ENCODE data around the gene MROH2A.
"Not testable (repeated sequence)": the region's sequence is repeated elsewhere in the genome, so short reads cannot be mapped to it uniquely, and the experiment has no call there.

The MROH2A gene

GRCh38 chr2:233778030-233778429, at the start of gene MROH2A:
Gene MROH2A (plus strand): TSS chr2:233778330. CDS start chr2:233779359, 1,029 bp downstream.
- FAIRE-seq, result no peak
- DNase-seq (ENCODE audit: insufficient read length, low spot score), result no peak

- FAIRE-seq (no peak), DNase-seq (ENCODE audit: insufficient read length, low spot score) (no peak)
Observed at GRCh38 chr2:233728723-233729301, 49.3 kb upstream of the MROH2A start, which contains the start of gene UGT1A3. Gene UGT1A3 (plus strand): TSS chr2:233729042. CDS start chr2:233729127, 85 bp downstream.

- DNase-seq (ENCODE audit: insufficient read length, low spot score); FAIRE-seq: not testable (repeated sequence)
Observed at GRCh38 chr2:233736868-233737653, 41.1 kb upstream of the MROH2A start.

GRCh38 chr2:233740870-233741269, 37.3 kb upstream of the MROH2A start:
- no peak for FAIRE-seq
- no peak for DNase-seq (ENCODE audit: insufficient read length, low spot score)

GRCh38 chr2:233743464-233744259, 34.5 kb upstream of the MROH2A start:
- FAIRE-seq, result no peak
- DNase-seq (ENCODE audit: insufficient read length, low spot score), result no peak

- no peak for FAIRE-seq
- no peak for DNase-seq (ENCODE audit: insufficient read length, low spot score)
Observed at GRCh38 chr2:233745073-233745755, 32.9 kb upstream of the MROH2A start.

GRCh38 chr2:233745838-233746237, 32.3 kb upstream of the MROH2A start:
- DNase-seq (ENCODE audit: insufficient read length, low spot score); FAIRE-seq: not testable (repeated sequence)

- FAIRE-seq, result no peak
- no peak for DNase-seq (ENCODE audit: insufficient read length, low spot score)
Observed at GRCh38 chr2:233746475-233747282, 31.5 kb upstream of the MROH2A start.

- DNase-seq (ENCODE audit: insufficient read length, low spot score) (no peak), FAIRE-seq (no peak)
Observed at GRCh38 chr2:233747283-233747544, 30.9 kb upstream of the MROH2A start.

GRCh38 chr2:233750689-233751088, 27.4 kb upstream of the MROH2A start:
- FAIRE-seq, result not testable (repeated sequence)

GRCh38 chr2:233751212-233752009, 26.7 kb upstream of the MROH2A start:
- not testable (repeated sequence) for FAIRE-seq; DNase-seq (ENCODE audit: insufficient read length, low spot score)

More at GRCh38 chr2:233750689-233751088, 27.4 kb upstream of the MROH2A start:
- DNase-seq (ENCODE audit: insufficient read length, low spot score), result not testable (repeated sequence)

- DNase-seq (ENCODE audit: insufficient read length, low spot score) (no peak), FAIRE-seq (no peak)
Observed at GRCh38 chr2:233754872-233755611, 23.1 kb upstream of the MROH2A start.

GRCh38 chr2:233756429-233757081, 21.6 kb upstream of the MROH2A start:
- DNase-seq (ENCODE audit: insufficient read length, low spot score), result no peak
- FAIRE-seq, result no peak

GRCh38 chr2:233758141-233758540, 20.0 kb upstream of the MROH2A start:
- FAIRE-seq, result no peak
- no peak for DNase-seq (ENCODE audit: insufficient read length, low spot score)

GRCh38 chr2:233758849-233759248, 19.3 kb upstream of the MROH2A start:
- DNase-seq (ENCODE audit: insufficient read length, low spot score), result no peak
- FAIRE-seq, result no peak

- no peak for DNase-seq (ENCODE audit: insufficient read length, low spot score)
- FAIRE-seq, result no peak
Observed at GRCh38 chr2:233760043-233760442, 18.1 kb upstream of the MROH2A start, which contains the start of gene UGT1A1. Gene UGT1A1 (plus strand): TSS chr2:233760270. CDS start chr2:233760288, 18 bp downstream.

- FAIRE-seq (no peak), DNase-seq (ENCODE audit: insufficient read length, low spot score) (no peak)
Observed at GRCh38 chr2:233761040-233761769, 16.9 kb upstream of the MROH2A start.

Measured in GM19239 (cell line).